Esophagus squamous epithelium (tissue), 5 donors: ENCODE measurements around the gene REEP2. TPM values are rescaled to one million over a fixed set of nuclear protein-coding genes. Genes with fewer than 3 reads are reported as not detected.

Experiments
- DNase-seq: peaks from one replicate; lab custom pipeline; 2025; lab: John Stamatoyannopoulos, UW
- H3K27ac ChIP-seq, 4 donors: fragments of 200-600 bp; sonication (generic); one replicate each; pipeline ENCODE4 v1.5.1; 2016 to 2019; ENCODE audit warnings: mild to moderate bottlenecking in 1 of 4
- H3K27me3 ChIP-seq, 4 donors: fragments of 200-600 bp; sonication (generic); 1 replicate in 3 of 4; 2 replicates in 1 of 4; pipeline versions ENCODE4 v1.5.1 to v1.6.0; 2017 to 2021; ENCODE audit warnings: antibody characterized with exemption in 1 of 4
- H3K36me3 ChIP-seq, 3 donors: fragments of 200-600 bp; sonication (generic); one replicate each; pipeline ENCODE4 v1.5.1; 2016 to 2019
- H3K4me1 ChIP-seq, 3 donors: fragments of 200-600 bp; sonication (generic); one replicate each; pipeline ENCODE4 v1.5.1; 2017 to 2019
- H3K4me3 ChIP-seq, 4 donors: fragments of 200-600 bp; sonication (generic); 1 replicate in 3 of 4; 2 replicates in 1 of 4; pipeline ENCODE4 v1.5.1; 2016 to 2019; ENCODE audit warnings: mild to moderate bottlenecking in 2 of 4, moderate library complexity in 1 of 4
- H3K9me3 ChIP-seq, 3 donors: fragments of 200-600 bp; sonication (generic); one replicate each; pipeline ENCODE4 v1.5.1; 2016 to 2019
- CTCF ChIP-seq, 6 experiments: fragments of 450-650 bp in 4 of 6; fragments of 200-600 bp in 2 of 6; sonication (generic) in 2 of 6; IDR thresholded peaks; one replicate each; pipeline ENCODE4 v1.5.1; 2016 to 2019; ENCODE audit warnings: antibody characterized with exemption in 6 of 6, mild to moderate bottlenecking in 4 of 6, moderate library complexity in 4 of 6
- POLR2A ChIP-seq, 4 donors: fragments of 450-650 bp; IDR thresholded peaks; one replicate each; pipeline ENCODE4 v1.6.1; 2017; ENCODE audit warnings: antibody characterized with exemption in 4 of 4, mild to moderate bottlenecking in 4 of 4, moderate library complexity in 3 of 4
- WGBS, 2 donors: methylation state at CpG; one replicate each; pipeline ENCODE4 v1.1.5; 2018; 5-methylcytosine and 5-hydroxymethylcytosine counted together
- intact Hi-C: fragments of 100-400 bp; cut with DNase I; formaldehyde crosslinking; loops from one replicate; pipeline ENCODE4 v1.15.0; 2022
- total RNA-seq, 4 donors: library from RNA; depleted of rRNA; stranded (reverse); fragments of >200 nt; gene quantifications; one replicate each; pipeline ENCODE4 v1.1.0, GENCODE V29; 2016
- donor health status: DM: yes; HTN: yes; CAD: no.

REEP2 gene
- total RNA-seq, 4 donors from 2014 or later, result 0.11 to 3.8 (median 0.20) TPM

GRCh38 chr5:138449501-138450239 lies 10.8 kb downstream of the REEP2 start:
- WGBS, 2 donors, result 4 to 39% methylated on average over 4 to 11 of the region's 22 CpGs
- no peak for DNase-seq
- Histone ChIP-seq H3K27me3 (no peaks in the 10 kb centered on the region), H3K36me3 (no peaks in the 10 kb centered on the region), H3K9me3 (no peaks in the 10 kb centered on the region), H3K27ac (no peak overlapping the region), H3K4me1 (peaks cover 9 to 11% (median 9%) of the 10 kb centered on the region in 3 donors), H3K4me3 (peak overlapping the region in 1 of 4 donors; percentile 24)
- TF ChIP-seq POLR2A (IDR thresholded peaks at IDR 0.05), result no peak
- peak; percentile 92 to 97 (median 94) for TF ChIP-seq CTCF (IDR thresholded peaks at IDR 0.05)
- intact Hi-C loops, result no loop called here

GRCh38 chr5:138450971-138451370 lies 12.1 kb downstream of the REEP2 start:
- intact Hi-C loops, result no loop called here
- DNase-seq, result no peak
- no peaks in the 10 kb centered on the region for H3K9me3 ChIP-seq

GRCh38 chr5:138452720-138453119 lies 13.9 kb downstream of the REEP2 start:
- H3K9me3 ChIP-seq, result no peaks in the 10 kb centered on the region
- intact Hi-C loops, result no loop called here
- H3K27me3 ChIP-seq, result no peaks in the 10 kb centered on the region
- H3K4me3 ChIP-seq, result no peak overlapping the region
- WGBS, 2 donors, result 92 to 100% methylated on average over 1 to 4 of the region's 6 CpGs
- H3K4me1 ChIP-seq, result peaks cover 9 to 15% (median 9%) of the 10 kb centered on the region in 3 donors
- TF ChIP-seq CTCF (IDR thresholded peaks at IDR 0.05) (no peak), POLR2A (IDR thresholded peaks at IDR 0.05) (no peak)
- no peaks in the 10 kb centered on the region for H3K36me3 ChIP-seq
- no peak for DNase-seq
- H3K27ac ChIP-seq, result no peak overlapping the region

More at GRCh38 chr5:138450971-138451370, 12.1 kb downstream of the REEP2 start:
- H3K4me3 ChIP-seq, result no peak overlapping the region
- TF ChIP-seq POLR2A (IDR thresholded peaks at IDR 0.05) (no peak), CTCF (IDR thresholded peaks at IDR 0.05) (no peak)
- H3K27ac ChIP-seq, result no peak overlapping the region
- 95 to 100% methylated on average over 1 to 5 of the region's 5 CpGs for WGBS, 2 donors
- H3K4me1 ChIP-seq, result peaks cover 9 to 11% (median 9%) of the 10 kb centered on the region in 3 donors
- H3K27me3 ChIP-seq, result no peaks in the 10 kb centered on the region
- no peaks in the 10 kb centered on the region for H3K36me3 ChIP-seq

GRCh38 chr5:138453590-138453989 lies 14.7 kb downstream of the REEP2 start:
- H3K36me3 ChIP-seq, result no peaks in the 10 kb centered on the region
- intact Hi-C loops, result no loop called here
- H3K27ac ChIP-seq, result no peak overlapping the region
- no peaks in the 10 kb centered on the region for H3K9me3 ChIP-seq
- TF ChIP-seq POLR2A (IDR thresholded peaks at IDR 0.05) (no peak), CTCF (IDR thresholded peaks at IDR 0.05) (no peak)
- peaks cover 9 to 24% (median 12%) of the 10 kb centered on the region in 3 donors for H3K4me1 ChIP-seq
- WGBS, 2 donors, result 88 to 94% methylated on average over 5 to 13 of the region's 13 CpGs
- no peak for DNase-seq
- no peak overlapping the region for H3K4me3 ChIP-seq
- no peaks in the 10 kb centered on the region for H3K27me3 ChIP-seq

GRCh38 chr5:138454121-138454520 lies 15.3 kb downstream of the REEP2 start:
- TF ChIP-seq POLR2A (IDR thresholded peaks at IDR 0.05) (no peak), CTCF (IDR thresholded peaks at IDR 0.05) (no peak)
- no peak overlapping the region for H3K4me3 ChIP-seq

More at GRCh38 chr5:138454121-138454520, 15.3 kb downstream of the REEP2 start:
- no peaks in the 10 kb centered on the region for H3K36me3 ChIP-seq
- 39 to 70% methylated on average over 2 of the region's 8 CpGs for WGBS, 2 donors
- intact Hi-C loops, result no loop called here
- no peak overlapping the region for H3K27ac ChIP-seq
- no peak for DNase-seq
- no peaks in the 10 kb centered on the region for H3K9me3 ChIP-seq
- peaks cover 9 to 29% (median 16%) of the 10 kb centered on the region in 3 donors for H3K4me1 ChIP-seq
- H3K27me3 ChIP-seq, result no peaks in the 10 kb centered on the region
